GM12878 (cell line): ENCODE data around the gene OSTN. TPM values are rescaled to one million over a fixed set of nuclear protein-coding genes. Genes with fewer than 3 reads are reported as not detected.
A peak's percentile ranks its signal among the peaks of the same experiment; 100 is the strongest.

ENCODE experiments used
- ATAC-seq: fragments of 200-7000 bp; cut with Tn5 transposase; 3 replicates; pipeline ENCODE4 v1.9.1; 2020; ENCODE audit warnings: mild to moderate bottlenecking, moderate library complexity
- BruUV-seq: library from RNA; stranded (reverse); fragments of 400-500 nt; replicated peaks from 2 replicates; lab custom pipeline; 2021; lab: Mats Ljungman, UMichigan
- CTCF ChIA-PET: fragments of 300-600 bp; sonication (Branson Sonifier 250); formaldehyde crosslinking; extraction: SDS; loops from one replicate; lab custom pipeline; 2021; ENCODE audit warnings: inconsistent platforms; lab: Yijun Ruan, JAX
- POLR2A ChIA-PET: fragments of 350-600 bp; formaldehyde crosslinking; extraction: SDS; loops from one replicate; lab custom pipeline; 2021; ENCODE audit warnings: inconsistent platforms; lab: Charles Lee
- RAD21 ChIA-PET: fragments of 300-600 bp; sonication (Branson Sonifier 250); formaldehyde crosslinking; loops from one replicate; lab custom pipeline; 2023; ENCODE audit warnings: antibody characterized with exemption; ENCODE audit not compliant: unreplicated experiment; lab: Charles Lee
- SMC1A ChIA-PET: fragments of 300-600 bp; sonication (Branson Sonifier 250); formaldehyde crosslinking; loops from one replicate; lab custom pipeline; 2023; ENCODE audit not compliant: unreplicated experiment, uncharacterized antibody; lab: Charles Lee
- DNase-seq: peaks from one replicate; pipeline ENCODE4 v3.0.0-alpha.2; 2011; ENCODE audit warnings: low read depth, low spot score
- FAIRE-seq: peaks from 3 replicates; lab custom pipeline; 2011; peaks lifted over from hg19 to GRCh38; lab: Jason Lieb, UNC
- H2AFZ ChIP-seq: 2 replicates; pipeline ENCODE4 v1.6.0; 2011; ENCODE audit warnings: low read depth, low read length, control low read depth; ENCODE audit not compliant: control insufficient read depth
- H3K27ac ChIP-seq: 2 replicates; pipeline ENCODE4 v1.5.1; 2011; ENCODE audit warnings: control low read depth; ENCODE audit not compliant: control insufficient read depth, insufficient read depth
- H3K27me3 ChIP-seq, 2 experiments: replicated peaks in 1 of 2; 2 replicates each; pipeline versions ENCODE4 v1.6.0 to v1.6.1; 2011; ENCODE audit warnings: low read length in 1 of 2; ENCODE audit not compliant: control insufficient read depth in 2 of 2, insufficient read depth in 2 of 2
- H3K36me3 ChIP-seq, 2 experiments: 2 replicates each; pipeline ENCODE4 v1.5.1; 2011; ENCODE audit warnings: low read length in 1 of 2; ENCODE audit not compliant: control insufficient read depth in 2 of 2, insufficient read depth in 2 of 2
- H3K4me1 ChIP-seq: 2 replicates; pipeline ENCODE4 v1.6.1; 2011; ENCODE audit warnings: mild to moderate bottlenecking, low read length, moderate library complexity, mixed read lengths; ENCODE audit not compliant: control insufficient read depth, insufficient read depth
- H3K4me2 ChIP-seq: 2 replicates; pipeline ENCODE4 v1.6.0; 2011; ENCODE audit warnings: control low read depth; ENCODE audit not compliant: control insufficient read depth, insufficient read depth
- H3K4me3 ChIP-seq: fragments of 200-600 bp; sonication (generic); 2 replicates; pipeline ENCODE4 v1.5.1; 2016
- H3K79me2 ChIP-seq: 2 replicates; pipeline ENCODE4 v1.6.0; 2011; ENCODE audit warnings: low read length; ENCODE audit not compliant: control insufficient read depth, insufficient read depth
- H3K9ac ChIP-seq: 2 replicates; pipeline ENCODE4 v1.8.0; 2011; ENCODE audit warnings: low read length, control low read depth, mixed read lengths; ENCODE audit not compliant: control insufficient read depth, insufficient read depth
- H3K9me3 ChIP-seq: replicated peaks from 3 replicates; pipeline ENCODE4 v1.5.1; 2011; ENCODE audit warnings: mild to moderate bottlenecking, low read length; ENCODE audit not compliant: control insufficient read depth, insufficient read depth
- H4K20me1 ChIP-seq: 2 replicates; pipeline ENCODE4 v1.6.0; 2011; ENCODE audit not compliant: control insufficient read depth, insufficient read depth
- ASH2L ChIP-seq: fragments of 300-600, 200-600 bp; sonication (generic); IDR thresholded peaks from 2 replicates; pipeline ENCODE4 v1.6.1; 2017; ENCODE audit warnings: low read depth, mild to moderate bottlenecking, borderline replicate concordance
- ATF3 ChIP-seq: IDR thresholded peaks from 2 replicates; pipeline ENCODE4 v1.6.1; 2011; ENCODE audit warnings: low read depth, mild to moderate bottlenecking, low read length, moderate library complexity, borderline replicate concordance; ENCODE audit errors: extremely low read depth
- ATF7 ChIP-seq: fragments of 450-650 bp; IDR thresholded peaks from 2 replicates; pipeline ENCODE4 v1.6.1; 2016; ENCODE audit warnings: low read depth, mild to moderate bottlenecking
- BMI1 ChIP-seq: fragments of 450-650 bp; IDR thresholded peaks from 2 replicates; pipeline ENCODE4 v1.6.1; 2016; ENCODE audit warnings: mild to moderate bottlenecking, moderate library complexity, borderline replicate concordance
- CBX3 ChIP-seq: fragments of 200-600 bp; sonication (generic); IDR thresholded peaks from 2 replicates; pipeline ENCODE4 v1.6.1; 2016; ENCODE audit warnings: low read depth, borderline replicate concordance
- CREB1 ChIP-seq: IDR thresholded peaks from 2 replicates; pipeline ENCODE4 v1.6.1; 2012; ENCODE audit warnings: low read depth, mild to moderate bottlenecking, inconsistent platforms
- EGR1 ChIP-seq, 2 experiments: IDR thresholded peaks; 1 replicate in 1 of 2; 2 replicates in 1 of 2; pipeline ENCODE4 v1.6.1; 2011 to 2012; ENCODE audit warnings: low read depth in 2 of 2, low read length in 2 of 2, borderline replicate concordance in 1 of 2, mild to moderate bottlenecking in 1 of 2, moderate library complexity in 1 of 2
- IKZF2 ChIP-seq, 2 experiments: fragments of 450-650 bp; IDR thresholded peaks; 2 replicates each; pipeline ENCODE4 v1.6.1; 2017; ENCODE audit warnings: mild to moderate bottlenecking in 2 of 2, moderate library complexity in 2 of 2
- JUNB ChIP-seq: IDR thresholded peaks from 2 replicates; pipeline ENCODE4 v1.6.1; 2016; ENCODE audit warnings: antibody characterized with exemption, mild to moderate bottlenecking
- MAX ChIP-seq: IDR thresholded peaks from 2 replicates; pipeline ENCODE4 v1.6.1; 2012; ENCODE audit warnings: low read depth, low read length, improper control_type of control experiment
- POLR2AphosphoS2 ChIP-seq: IDR thresholded peaks from 2 replicates; pipeline ENCODE4 v1.6.1; 2011; ENCODE audit warnings: low read depth, mild to moderate bottlenecking, low read length, improper control_type of control experiment, moderate library complexity
- RCOR1 ChIP-seq: conservative IDR thresholded peaks from 2 replicates; pipeline ENCODE4 v1.6.1; 2012; ENCODE audit warnings: low read depth, low read length, improper control_type of control experiment
- SIN3A ChIP-seq: IDR thresholded peaks from 2 replicates; pipeline ENCODE4 v1.6.1; 2012; ENCODE audit warnings: low read depth, low read length, improper control_type of control experiment
- SMAD5 ChIP-seq: IDR thresholded peaks from 2 replicates; pipeline ENCODE4 v1.6.1; 2016; ENCODE audit warnings: antibody characterized with exemption, low read depth
- SMARCA5 ChIP-seq: fragments of 450-650 bp; IDR thresholded peaks from 2 replicates; pipeline ENCODE4 v1.6.1; 2017; ENCODE audit warnings: mild to moderate bottlenecking
- ZBED1 ChIP-seq: IDR thresholded peaks from 2 replicates; pipeline ENCODE4 v1.6.1; 2016; ENCODE audit warnings: borderline replicate concordance
- WGBS: methylation state at CpG from one replicate; pipeline ENCODE4 v1.1.6; 2016; ENCODE audit warnings: low lambda C conversion rate; ENCODE audit not compliant: insufficient replicate concordance, insufficient coverage; ENCODE audit errors: missing lambda C conversion rate; 5-methylcytosine and 5-hydroxymethylcytosine counted together
- in situ Hi-C: fragments of 300-500 bp; cut with MboI; formaldehyde crosslinking; loops from 9 replicates; pipeline ENCODE4 v1.14.3; 2018; ENCODE audit warnings: mixed read lengths
- intact Hi-C: fragments of 100-400 bp; cut with micrococcal nuclease; formaldehyde crosslinking; loops from one replicate; pipeline ENCODE4 v1.14.2; 2022; ENCODE audit not compliant: unreplicated experiment
- polyA plus RNA-seq, 11 experiments: library from polyadenylated mRNA; depleted of rRNA in 4 of 11; unstranded in 6 of 11; stranded (reverse) in 5 of 11; fragments of >200 nt; fragmentation: Nextera tagmentation in 4 of 11; fragmentation: Illumina TruSeq in 1 of 11; extraction: Ambion mirVana in 4 of 11; extraction: Trizol in 1 of 11; gene quantifications; 1 replicate in 1 of 11; 2 replicates in 10 of 11; pipeline versions ENCODE4 v1.2.1 to v1.2.3, GENCODE V29; 2011 to 2016; ENCODE audit warnings: inconsistent platforms in 2 of 11, missing spikeins in 2 of 11, low read depth in 1 of 11
- total RNA-seq, 4 experiments: library from RNA; depleted of rRNA in 3 of 4; stranded (reverse); fragments of >200 nt in 3 of 4; fragmentation: Illumina TruSeq in 1 of 4; extraction: Trizol in 1 of 4; gene quantifications; 2 replicates each; pipeline versions ENCODE4 v1.2.1 to v1.2.3, GENCODE V29; 2013 to 2021
- TF ChIP-seq, protein P1 (sequence below): fragments of 450-650 bp; IDR thresholded peaks from 2 replicates; pipeline ENCODE4 v1.6.1; 2018; ENCODE audit warnings: mild to moderate bottlenecking, low read depth, moderate library complexity; ENCODE audit not compliant: partially characterized antibody
- TF ChIP-seq, protein P2 (sequence below): fragments of 450-650 bp; IDR thresholded peaks from 2 replicates; pipeline ENCODE4 v1.6.1; 2018; ENCODE audit warnings: borderline replicate concordance, mild to moderate bottlenecking; ENCODE audit not compliant: partially characterized antibody

Gene OSTN
- total and polyA plus RNA-seq, 10 of the 15 experiments (the other 5 are each of a cell fraction or from before 2014, with no cell fraction given): 0.04 to 0.27 (median 0.06) TPM; not detected in 6

DNA sequence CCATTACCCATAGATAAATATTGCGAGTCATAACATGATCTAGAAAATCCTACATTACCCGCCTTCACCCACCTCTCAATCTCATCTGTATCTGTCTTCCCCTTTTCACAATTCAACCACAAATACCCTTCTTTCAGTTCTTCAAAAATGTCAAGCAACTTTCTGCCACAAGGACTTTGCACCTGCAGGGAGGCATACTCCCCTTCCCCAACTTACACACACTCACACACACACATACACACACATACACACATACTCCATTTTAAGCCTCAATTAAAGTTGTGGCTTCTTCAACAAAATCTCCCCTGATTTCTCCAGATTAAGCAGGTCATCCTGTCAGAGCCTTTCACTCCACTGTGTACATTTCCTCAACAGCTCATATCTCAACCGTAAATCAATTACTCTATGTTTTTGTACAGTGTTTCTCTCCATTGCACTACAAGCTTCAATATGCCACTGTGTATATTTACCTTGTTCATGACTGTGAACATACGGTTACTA, 97.0 kb downstream of the OSTN start:
- peak overlapping the region; percentile 5; the same call in 1 of the 2 replicates for H3K27ac ChIP-seq
- H3K4me2 ChIP-seq: peak overlapping the region; percentile 61
- no peaks in the 10 kb centered on the region for H3K9me3 ChIP-seq
- ChIA-PET RAD21 (interaction anchor here (1.0 to 2.3 kb wide), 16 partner anchors 9 to 158 kb away, joined by 3 to 15 read pairs (median 5); no protein-coding TSS in a partner anchor), SMC1A (interaction anchor here (1.0 to 3.9 kb wide), 19 partner anchors 11 to 86 kb away, joined by 3 to 26 read pairs (median 5); partner anchors contain the start of gene UTS2B), POLR2A (interaction anchor here (0.6 to 1.5 kb wide), 6 partner anchors 26 to 51 kb away, joined by 3 to 5 read pairs (median 4); no protein-coding TSS in a partner anchor), CTCF (interaction anchor here (0.9 to 2.1 kb wide), 8 partner anchors 12 to 57 kb away, joined by 3 to 8 read pairs (median 4); no protein-coding TSS in a partner anchor)
- H3K36me3 ChIP-seq: no peaks in the 10 kb centered on the region
- in situ Hi-C loops: no loop called here
- peak; percentile 95 for FAIRE-seq
- no TSS peak for BruUV-seq
- H2AFZ ChIP-seq: no peak overlapping the region
- intact Hi-C loops: loop anchor here (1.0 to 2.0 kb wide), 2 partner anchors 35 to 48 kb away; partner anchors contain the start of gene UTS2B
- peak; percentile 88 for DNase-seq
- H3K4me1 ChIP-seq: peaks cover 46% of the 10 kb centered on the region
- WGBS: 2% methylated on average over 4 of the region's 4 CpGs
- no peaks in the 10 kb centered on the region for H3K79me2 ChIP-seq
- H3K4me3 ChIP-seq: no peak overlapping the region
- H3K9ac ChIP-seq: no peak overlapping the region
- no peaks in the 10 kb centered on the region for H4K20me1 ChIP-seq
- no peaks in the 10 kb centered on the region for H3K27me3 ChIP-seq
- peak; percentile 80 for ATAC-seq
- TF ChIP-seq IKZF2 (IDR thresholded peaks at IDR 0.05) (peak; percentile 100), CREB1 (peak; percentile 56; the same call in 1 of the 2 replicates), MAX (no peak), SMAD5 (no peak), JUNB (peak; percentile 92), POLR2AphosphoS2 (no peak), EGR1 (IDR thresholded peaks at IDR 0.05; ENCODE audit: borderline replicate concordance in 1 of 2, low read depth in 2 of 2, low read length in 2 of 2) (no peak), CBX3 (no peak), RCOR1 (0 out of 2 replicates have a peak, but pooled peaks have one; percentile 51), SIN3A (no peak), ATF3 (no peak), ZBED1 (peak; percentile 92; the same call in 1 of the 2 replicates), BMI1 (peak; percentile 95), ATF7 (peak; percentile 96), ASH2L (no peak), SMARCA5 (no peak)
- TF ChIP-seq, protein P1, sequence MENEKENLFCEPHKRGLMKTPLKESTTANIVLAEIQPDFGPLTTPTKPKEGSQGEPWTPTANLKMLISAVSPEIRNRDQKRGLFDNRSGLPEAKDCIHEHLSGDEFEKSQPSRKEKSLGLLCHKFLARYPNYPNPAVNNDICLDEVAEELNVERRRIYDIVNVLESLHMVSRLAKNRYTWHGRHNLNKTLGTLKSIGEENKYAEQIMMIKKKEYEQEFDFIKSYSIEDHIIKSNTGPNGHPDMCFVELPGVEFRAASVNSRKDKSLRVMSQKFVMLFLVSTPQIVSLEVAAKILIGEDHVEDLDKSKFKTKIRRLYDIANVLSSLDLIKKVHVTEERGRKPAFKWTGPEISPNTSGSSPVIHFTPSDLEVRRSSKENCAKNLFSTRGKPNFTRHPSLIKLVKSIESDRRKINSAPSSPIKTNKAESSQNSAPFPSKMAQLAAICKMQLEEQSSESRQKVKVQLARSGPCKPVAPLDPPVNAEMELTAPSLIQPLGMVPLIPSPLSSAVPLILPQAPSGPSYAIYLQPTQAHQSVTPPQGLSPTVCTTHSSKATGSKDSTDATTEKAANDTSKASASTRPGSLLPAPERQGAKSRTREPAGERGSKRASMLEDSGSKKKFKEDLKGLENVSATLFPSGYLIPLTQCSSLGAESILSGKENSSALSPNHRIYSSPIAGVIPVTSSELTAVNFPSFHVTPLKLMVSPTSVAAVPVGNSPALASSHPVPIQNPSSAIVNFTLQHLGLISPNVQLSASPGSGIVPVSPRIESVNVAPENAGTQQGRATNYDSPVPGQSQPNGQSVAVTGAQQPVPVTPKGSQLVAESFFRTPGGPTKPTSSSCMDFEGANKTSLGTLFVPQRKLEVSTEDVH: peak; percentile 30
- TF ChIP-seq, protein P2, sequence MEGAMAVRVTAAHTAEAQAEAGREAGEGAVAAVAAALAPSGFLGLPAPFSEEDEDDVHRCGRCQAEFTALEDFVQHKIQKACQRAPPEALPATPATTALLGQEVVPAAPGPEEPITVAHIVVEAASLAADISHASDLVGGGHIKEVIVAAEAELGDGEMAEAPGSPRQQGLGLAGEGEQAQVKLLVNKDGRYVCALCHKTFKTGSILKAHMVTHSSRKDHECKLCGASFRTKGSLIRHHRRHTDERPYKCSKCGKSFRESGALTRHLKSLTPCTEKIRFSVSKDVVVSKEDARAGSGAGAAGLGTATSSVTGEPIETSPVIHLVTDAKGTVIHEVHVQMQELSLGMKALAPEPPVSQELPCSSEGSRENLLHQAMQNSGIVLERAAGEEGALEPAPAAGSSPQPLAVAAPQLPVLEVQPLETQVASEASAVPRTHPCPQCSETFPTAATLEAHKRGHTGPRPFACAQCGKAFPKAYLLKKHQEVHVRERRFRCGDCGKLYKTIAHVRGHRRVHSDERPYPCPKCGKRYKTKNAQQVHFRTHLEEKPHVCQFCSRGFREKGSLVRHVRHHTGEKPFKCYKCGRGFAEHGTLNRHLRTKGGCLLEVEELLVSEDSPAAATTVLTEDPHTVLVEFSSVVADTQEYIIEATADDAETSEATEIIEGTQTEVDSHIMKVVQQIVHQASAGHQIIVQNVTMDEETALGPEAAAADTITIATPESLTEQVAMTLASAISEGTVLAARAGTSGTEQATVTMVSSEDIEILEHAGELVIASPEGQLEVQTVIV: no peak
